Ramos (cell line): ENCODE results near the gene MAGEA8.
"Not testable (repeated sequence)": the region's sequence is repeated elsewhere in the genome, so short reads cannot be mapped to it uniquely, and the experiment has no call there.

Experiments used
- in situ Hi-C: fragments of 300-500 bp; cut with MboI; formaldehyde crosslinking; loops from one replicate; pipeline ENCODE4 v1.14.3; 2022; ENCODE audit warnings: low sequenced_read_pairs; ENCODE audit not compliant: unreplicated experiment

MAGEA8 gene

GRCh38 chrX:149881081-149881711 lies at the start of gene MAGEA8:
Gene MAGEA8 (plus strand): TSS chrX:149881183. CDS start chrX:149884273, 3,090 bp downstream.
- in situ Hi-C loops, result no loop called here

- in situ Hi-C loops, result no loop called here
These were observed 49.5 kb upstream of the MAGEA8 start for GRCh38 chrX:149831473-149831872.

- in situ Hi-C loops, result not testable (repeated sequence)
These were observed 44.3 kb upstream of the MAGEA8 start for GRCh38 chrX:149836728-149837127.

- in situ Hi-C loops, result no loop called here
These were observed 43.8 kb upstream of the MAGEA8 start for GRCh38 chrX:149837167-149837566.

GRCh38 chrX:149837639-149838038 lies 43.3 kb upstream of the MAGEA8 start:
- in situ Hi-C loops, result no loop called here

- in situ Hi-C loops, result no loop called here
These were observed 39.1 kb upstream of the MAGEA8 start for GRCh38 chrX:149841929-149842328.

- in situ Hi-C loops, result no loop called here
These were observed 35.6 kb upstream of the MAGEA8 start for GRCh38 chrX:149845385-149845784.

- in situ Hi-C loops, result no loop called here
These were observed 34.2 kb upstream of the MAGEA8 start for GRCh38 chrX:149846789-149847188.

GRCh38 chrX:149848855-149849254 lies 32.1 kb upstream of the MAGEA8 start:
- in situ Hi-C loops, result no loop called here

- in situ Hi-C loops, result no loop called here
These were observed 31.2 kb upstream of the MAGEA8 start for GRCh38 chrX:149849787-149850186.

- in situ Hi-C loops, result no loop called here
These were observed 29.1 kb upstream of the MAGEA8 start for GRCh38 chrX:149851864-149852263.

GRCh38 chrX:149853925-149854324 lies 27.1 kb upstream of the MAGEA8 start:
- in situ Hi-C loops, result no loop called here

- in situ Hi-C loops, result no loop called here
These were observed 22.4 kb upstream of the MAGEA8 start for GRCh38 chrX:149858592-149858991.

GRCh38 chrX:149860445-149860844 lies 20.5 kb upstream of the MAGEA8 start:
- in situ Hi-C loops, result no loop called here

GRCh38 chrX:149865390-149865789 lies 15.6 kb upstream of the MAGEA8 start:
- in situ Hi-C loops, result no loop called here

GRCh38 chrX:149867488-149867887 lies 13.5 kb upstream of the MAGEA8 start:
- in situ Hi-C loops, result no loop called here

- in situ Hi-C loops, result no loop called here
These were observed 10.1 kb upstream of the MAGEA8 start for GRCh38 chrX:149870840-149871239.

GRCh38 chrX:149871433-149871832 lies 9.6 kb upstream of the MAGEA8 start:
- in situ Hi-C loops, result no loop called here

GRCh38 chrX:149871940-149872339 lies 9.0 kb upstream of the MAGEA8 start:
- in situ Hi-C loops, result no loop called here

GRCh38 chrX:149877157-149877556 lies 3.8 kb upstream of the MAGEA8 start:
- in situ Hi-C loops, result no loop called here

- in situ Hi-C loops, result no loop called here
These were observed 3.3 kb upstream of the MAGEA8 start for GRCh38 chrX:149877636-149878035.

GRCh38 chrX:149890828-149891227 lies 9.8 kb downstream of the MAGEA8 start:
- in situ Hi-C loops, result not testable (repeated sequence)

- in situ Hi-C loops, result no loop called here
These were observed 17.6 kb downstream of the MAGEA8 start for GRCh38 chrX:149898554-149898953.
